GM21526 (cell line): ENCODE data around the gene SPOCD1.

Experiments used
- ATAC-seq: cut with Tn5 transposase; IDR thresholded peaks from one replicate; pipeline ENCODE4 v1.9.1; 2021; ENCODE audit warnings: moderate library complexity; ENCODE audit not compliant: unreplicated experiment, low FRiP score

Gene SPOCD1

DNA sequence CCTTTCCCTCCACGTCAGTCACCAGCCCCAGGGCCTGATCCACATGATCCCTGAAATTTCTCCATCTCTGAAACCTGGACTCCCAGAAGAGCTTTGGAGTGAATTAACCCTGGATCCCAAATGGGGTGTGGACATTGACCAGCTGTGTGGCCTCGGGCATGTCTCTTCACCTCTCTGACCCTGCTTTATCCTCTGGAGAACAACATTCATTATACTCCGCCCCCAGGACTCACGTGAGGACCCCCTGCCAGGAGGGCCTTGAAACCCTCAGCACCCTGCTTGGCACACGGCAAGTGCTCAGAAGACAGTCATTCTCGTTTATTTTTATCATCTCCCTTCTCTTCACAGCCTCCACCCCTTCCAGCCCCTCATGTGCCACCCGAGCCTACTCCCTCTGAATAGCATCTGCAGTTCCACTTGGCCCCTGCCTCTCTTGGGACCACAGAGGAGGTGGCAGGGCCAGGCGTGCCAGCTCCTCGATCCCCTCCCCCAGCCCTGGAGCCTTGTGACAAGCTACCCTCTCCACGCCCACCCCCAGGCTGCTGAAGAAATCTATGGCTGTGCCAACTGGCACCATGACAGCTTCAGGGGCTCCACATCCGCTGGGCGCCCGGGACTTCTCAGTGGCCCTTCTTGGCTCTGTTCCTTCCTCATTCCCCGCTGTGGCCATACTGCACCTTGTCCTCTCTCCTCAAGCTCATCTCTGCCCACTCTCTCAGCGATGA, 69.7 kb downstream of the SPOCD1 start:
- ATAC-seq, result no peak

GRCh38 chr1:31745096-31745945, 70.5 kb downstream of the SPOCD1 start:
- no peak for ATAC-seq

GRCh38 chr1:31744165-31744888, 71.5 kb downstream of the SPOCD1 start:
- ATAC-seq, result peak; percentile 78

DNA sequence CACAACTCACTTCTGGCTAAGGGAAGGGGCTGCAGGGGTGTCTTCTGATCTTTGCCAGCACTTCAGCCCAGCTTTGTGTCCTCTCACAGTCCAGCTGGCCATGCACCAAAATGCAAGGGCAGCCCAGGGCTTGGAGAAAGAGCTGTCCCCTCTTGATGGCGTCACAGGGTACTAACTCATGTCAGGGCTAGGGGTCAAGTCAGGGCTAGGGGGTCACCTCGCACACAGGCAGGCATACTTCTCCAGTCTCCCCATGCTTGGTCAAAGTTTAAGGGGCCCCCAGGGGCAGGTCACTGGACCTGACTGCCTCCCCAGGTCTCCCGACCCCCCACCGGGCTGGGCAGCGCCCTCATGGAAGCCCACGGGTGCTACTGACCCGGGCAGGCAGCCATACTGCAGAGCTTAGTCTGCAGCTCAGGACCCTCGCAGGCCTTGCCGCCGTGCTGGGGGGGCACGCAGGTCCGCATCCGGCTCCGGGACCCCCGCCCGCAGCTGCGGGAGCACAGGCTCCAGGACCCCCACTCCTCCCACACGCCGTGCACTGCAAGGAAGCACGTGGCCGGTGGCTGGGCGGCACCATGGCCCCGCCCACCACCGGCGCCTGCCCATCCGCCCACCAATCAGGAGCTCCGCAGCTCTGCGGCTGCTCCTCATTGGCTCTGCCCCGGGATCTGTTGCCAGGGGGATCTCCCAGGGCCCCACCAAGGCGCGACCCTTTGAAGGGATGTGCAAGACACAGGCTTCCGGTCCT, 73.2 kb downstream of the SPOCD1 start:
- no peak for ATAC-seq
